ENCODE results near the gene GLT1D1.
"Not testable (repeated sequence)": the region's sequence is repeated elsewhere in the genome, so short reads cannot be mapped to it uniquely, and the experiment has no call there.

GLT1D1 gene

GRCh38 chr12:128850400-128850799 lies 2.9 kb upstream of the GLT1D1 start:
- TF ChIP-seq, protein P1, sequence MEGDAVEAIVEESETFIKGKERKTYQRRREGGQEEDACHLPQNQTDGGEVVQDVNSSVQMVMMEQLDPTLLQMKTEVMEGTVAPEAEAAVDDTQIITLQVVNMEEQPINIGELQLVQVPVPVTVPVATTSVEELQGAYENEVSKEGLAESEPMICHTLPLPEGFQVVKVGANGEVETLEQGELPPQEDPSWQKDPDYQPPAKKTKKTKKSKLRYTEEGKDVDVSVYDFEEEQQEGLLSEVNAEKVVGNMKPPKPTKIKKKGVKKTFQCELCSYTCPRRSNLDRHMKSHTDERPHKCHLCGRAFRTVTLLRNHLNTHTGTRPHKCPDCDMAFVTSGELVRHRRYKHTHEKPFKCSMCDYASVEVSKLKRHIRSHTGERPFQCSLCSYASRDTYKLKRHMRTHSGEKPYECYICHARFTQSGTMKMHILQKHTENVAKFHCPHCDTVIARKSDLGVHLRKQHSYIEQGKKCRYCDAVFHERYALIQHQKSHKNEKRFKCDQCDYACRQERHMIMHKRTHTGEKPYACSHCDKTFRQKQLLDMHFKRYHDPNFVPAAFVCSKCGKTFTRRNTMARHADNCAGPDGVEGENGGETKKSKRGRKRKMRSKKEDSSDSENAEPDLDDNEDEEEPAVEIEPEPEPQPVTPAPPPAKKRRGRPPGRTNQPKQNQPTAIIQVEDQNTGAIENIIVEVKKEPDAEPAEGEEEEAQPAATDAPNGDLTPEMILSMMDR (IDR thresholded peaks at IDR 0.05; ENCODE audit: low read depth, low read length, missing control alignments) = no peak

DNA sequence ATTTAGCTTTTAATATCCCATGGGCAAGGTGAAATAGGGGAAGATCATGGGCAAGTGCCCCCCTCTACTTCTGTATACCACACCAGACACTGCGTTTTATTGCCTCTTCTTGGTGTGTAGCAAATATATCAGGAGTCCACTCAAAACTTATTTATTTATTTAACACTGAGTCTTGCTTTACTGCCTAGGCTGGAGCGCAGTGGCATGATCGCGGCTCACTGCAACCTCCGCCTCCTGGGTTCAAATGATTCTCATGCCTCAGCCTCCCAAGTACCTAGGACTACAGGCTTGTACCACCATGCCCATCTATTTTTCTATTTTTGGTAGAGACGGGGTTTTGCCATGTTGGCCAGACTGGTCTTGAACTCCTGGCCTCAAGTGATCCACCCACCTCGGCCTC lies 1.8 kb upstream of the GLT1D1 start:
- not testable (repeated sequence) for H3K4me3 ChIP-seq (replicated peaks; ENCODE audit: low read depth, low read length)

More at GRCh38 chr12:128850400-128850799, 2.9 kb upstream of the GLT1D1 start:
- DNase-seq (ENCODE audit: extremely low read depth, low read depth) = no peak
- no peak overlapping the region for H3K4me3 ChIP-seq (replicated peaks; ENCODE audit: low read depth, low read length)

DNA sequence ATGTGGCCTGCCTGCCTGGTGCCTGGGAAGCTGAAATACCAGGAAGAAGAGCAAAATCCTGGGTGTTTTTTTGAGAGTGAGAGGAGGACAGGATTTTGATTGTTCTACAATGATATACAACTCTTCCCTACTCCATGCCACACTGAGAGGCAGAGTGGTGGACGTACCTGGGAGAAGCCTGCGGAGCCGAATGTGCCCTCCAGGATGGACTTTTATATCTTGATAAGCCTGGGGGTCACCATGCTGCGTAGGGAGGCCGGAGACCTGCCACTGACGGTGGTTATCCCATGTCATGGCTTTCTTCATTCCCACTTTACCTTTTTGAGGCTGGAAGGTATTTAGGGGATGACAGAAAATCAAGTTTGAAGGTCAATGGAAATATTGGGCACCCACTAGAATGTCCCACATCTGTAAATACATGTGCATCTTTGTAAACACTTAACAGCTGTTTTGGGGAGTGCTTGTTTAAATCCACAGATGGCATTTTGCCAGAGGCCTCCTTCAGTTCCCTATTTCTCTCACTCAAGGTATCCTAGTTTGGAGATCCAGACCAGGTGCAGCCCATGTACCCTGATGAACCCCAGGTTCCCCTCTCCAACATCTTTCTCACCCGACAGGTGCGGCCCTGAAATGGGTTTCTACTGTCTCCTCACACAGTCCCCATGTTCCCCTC lies 1.1 kb upstream of the GLT1D1 start:
- DNase-seq (ENCODE audit: extremely low read depth, low read depth) = no peak
- H3K4me3 ChIP-seq (replicated peaks; ENCODE audit: low read depth, low read length) = no peak overlapping the region
- TF ChIP-seq, protein P1 (IDR thresholded peaks at IDR 0.05; ENCODE audit: low read depth, low read length, missing control alignments) = no peak

More for the DNA sequence above, 1.8 kb upstream of the GLT1D1 start:
- DNase-seq (ENCODE audit: extremely low read depth, low read depth) = not testable (repeated sequence)

GRCh38 chr12:128853600-128854197 lies 421 bp downstream of the GLT1D1 start:
- TF ChIP-seq, protein P1 (IDR thresholded peaks at IDR 0.05; ENCODE audit: low read depth, low read length, missing control alignments) = no peak
- no peak overlapping the region for H3K4me3 ChIP-seq (replicated peaks; ENCODE audit: low read depth, low read length)
- no peak for DNase-seq (ENCODE audit: extremely low read depth, low read depth)

- TF ChIP-seq, protein P1 (IDR thresholded peaks at IDR 0.05; ENCODE audit: low read depth, low read length, missing control alignments) = no peak
- no peak overlapping the region for H3K4me3 ChIP-seq (replicated peaks; ENCODE audit: low read depth, low read length)
- DNase-seq (ENCODE audit: extremely low read depth, low read depth) = no peak
Observed at GRCh38 chr12:128856035-128856790, 2.9 kb downstream of the GLT1D1 start.

GRCh38 chr12:128856791-128857078 lies 3.5 kb downstream of the GLT1D1 start:
- TF ChIP-seq, protein P1 (IDR thresholded peaks at IDR 0.05; ENCODE audit: low read depth, low read length, missing control alignments) = no peak
- no peak overlapping the region for H3K4me3 ChIP-seq (replicated peaks; ENCODE audit: low read depth, low read length)
- no peak for DNase-seq (ENCODE audit: extremely low read depth, low read depth)

- TF ChIP-seq, protein P1 (IDR thresholded peaks at IDR 0.05; ENCODE audit: low read depth, low read length, missing control alignments) = no peak
- H3K4me3 ChIP-seq (replicated peaks; ENCODE audit: low read depth, low read length) = no peak overlapping the region
- no peak for DNase-seq (ENCODE audit: extremely low read depth, low read depth)
Observed at GRCh38 chr12:128857133-128857763, 4.0 kb downstream of the GLT1D1 start.

All from HFF-Myc (cell line).